ENCODE results near the gene CRBN. TPM values are rescaled to one million over a fixed set of nuclear protein-coding genes. Genes with fewer than 3 reads are reported as not detected.

CRBN gene
- total RNA-seq: 127 and 245 TPM in 2 replicates

DNA sequence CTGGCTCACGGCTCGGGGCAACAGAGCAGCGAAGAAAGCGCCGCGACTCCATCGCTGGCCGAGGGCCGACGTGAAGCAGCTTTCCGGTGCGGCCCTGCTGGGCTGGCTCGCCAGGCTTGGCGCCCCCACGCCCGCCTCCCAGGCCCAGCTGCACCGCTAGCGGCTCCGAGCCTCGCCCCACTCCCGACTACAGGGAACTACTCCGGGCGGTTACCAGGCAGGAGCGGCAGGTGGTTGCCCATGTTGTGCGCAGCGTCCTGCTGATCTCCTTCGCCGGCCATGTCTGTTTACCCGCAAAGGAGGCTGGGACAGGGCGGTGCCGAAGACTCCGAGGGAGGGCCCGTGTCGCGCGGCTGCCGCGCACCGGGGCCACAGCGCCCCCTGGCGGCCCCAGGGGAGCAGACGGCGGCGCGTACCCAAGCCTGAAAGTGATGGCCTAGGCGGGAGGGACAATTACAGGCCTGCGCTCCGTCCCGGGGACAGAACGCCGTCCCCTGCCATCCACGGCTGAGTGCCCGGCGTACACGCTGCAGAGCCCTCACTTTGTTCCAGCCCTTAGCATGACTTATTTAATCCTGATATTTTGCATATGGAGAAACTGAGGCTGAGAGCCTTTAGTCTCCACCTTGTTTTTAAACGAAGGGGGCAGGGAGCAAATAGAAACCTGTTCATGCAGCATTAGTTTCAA, at the start of gene CRBN:
Gene CRBN (minus strand): TSS at position 285 of the 688 bp plus-strand sequence. CDS start 4 bp downstream, at position 281.
- DNase-seq: peak; percentile 92

GRCh38 chr3:3227640-3228039, 48.1 kb upstream of the CRBN start:
- no peak for DNase-seq

GRCh38 chr3:3221528-3221927, 42.0 kb upstream of the CRBN start:
- DNase-seq: no peak

DNA sequence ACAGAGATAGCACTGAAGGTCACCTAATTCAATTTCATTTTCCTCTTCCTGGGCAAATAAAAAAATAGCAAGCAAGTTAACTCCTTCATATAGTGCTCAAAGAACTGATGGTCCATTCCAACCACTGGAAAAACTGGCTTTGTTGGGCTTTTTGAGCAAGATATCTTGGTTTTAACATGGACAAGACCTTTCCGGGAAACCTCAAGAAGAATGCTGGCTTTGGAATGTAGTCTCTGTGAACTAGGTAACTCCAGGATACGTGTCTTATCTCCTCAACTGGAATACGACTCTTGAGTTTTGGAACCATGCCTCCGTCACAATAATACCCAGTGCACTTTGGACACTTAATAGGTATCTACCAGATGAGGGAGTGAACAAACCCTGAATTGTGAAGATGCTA, 36.9 kb upstream of the CRBN start:
- no peak for DNase-seq

DNA sequence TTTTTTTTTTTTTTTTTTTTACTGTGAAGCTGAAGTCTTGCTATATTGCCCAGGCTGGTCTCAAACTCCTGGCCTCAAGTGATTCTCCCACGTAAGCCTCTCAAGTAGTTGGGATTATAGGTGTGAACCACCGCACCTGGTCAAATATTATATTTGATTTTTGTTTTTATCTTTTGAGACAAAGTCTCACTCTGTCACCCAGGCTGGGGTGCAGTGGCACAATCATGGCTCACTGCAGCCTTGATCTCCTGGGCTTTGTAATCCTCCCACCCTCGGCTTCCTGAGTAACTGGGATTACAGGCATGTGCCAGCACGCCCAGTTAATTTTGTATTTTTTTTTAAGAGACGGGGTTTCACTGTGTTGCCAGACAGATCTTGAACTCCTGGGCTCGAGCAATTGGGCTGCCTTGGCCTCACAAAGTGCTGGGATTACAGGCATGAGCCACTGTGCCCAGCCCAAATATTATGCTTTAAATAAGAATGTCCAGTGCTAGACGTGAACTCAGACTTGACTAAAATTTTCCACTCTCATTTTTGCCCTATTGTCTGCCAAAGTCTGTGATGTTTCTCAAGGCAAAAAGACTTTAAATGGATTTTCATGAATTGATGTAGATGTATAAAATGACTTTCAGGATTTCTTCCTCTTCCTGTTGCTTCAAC, 33.4 kb upstream of the CRBN start:
- DNase-seq: no peak

GRCh38 chr3:3209714-3210113, 30.2 kb upstream of the CRBN start:
- no peak for DNase-seq

- no peak for DNase-seq
Measured at GRCh38 chr3:3209057-3209456, 29.6 kb upstream of the CRBN start.

DNA sequence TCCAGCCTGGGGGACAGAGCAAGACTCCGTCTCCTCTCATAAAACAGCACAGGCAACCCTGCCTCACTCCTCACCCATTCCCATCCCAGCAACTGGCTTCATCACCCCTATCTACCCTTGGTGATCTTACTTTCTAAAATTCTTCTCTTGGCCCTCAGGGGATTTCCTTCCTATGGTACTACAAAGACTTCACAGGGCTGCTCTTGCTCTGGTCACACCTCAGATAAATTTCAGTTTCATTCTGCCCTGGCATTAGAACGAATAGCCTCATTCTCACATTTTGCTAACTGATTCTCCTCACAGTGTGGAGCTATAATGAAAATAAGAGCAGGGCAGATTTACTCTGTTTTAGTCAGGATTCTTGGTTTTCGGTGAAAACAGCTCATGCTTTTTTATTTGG, 22.1 kb upstream of the CRBN start:
- DNase-seq: no peak

GRCh38 chr3:3200632-3201212, 21.2 kb upstream of the CRBN start:
- DNase-seq: peak; percentile 75

GRCh38 chr3:3199306-3199705, 19.8 kb upstream of the CRBN start:
- no peak for DNase-seq

- DNase-seq: peak; percentile 30
Measured at GRCh38 chr3:3196148-3196861, 16.8 kb upstream of the CRBN start.

- DNase-seq: no peak
Measured at GRCh38 chr3:3194861-3195260, 15.4 kb upstream of the CRBN start.

DNA sequence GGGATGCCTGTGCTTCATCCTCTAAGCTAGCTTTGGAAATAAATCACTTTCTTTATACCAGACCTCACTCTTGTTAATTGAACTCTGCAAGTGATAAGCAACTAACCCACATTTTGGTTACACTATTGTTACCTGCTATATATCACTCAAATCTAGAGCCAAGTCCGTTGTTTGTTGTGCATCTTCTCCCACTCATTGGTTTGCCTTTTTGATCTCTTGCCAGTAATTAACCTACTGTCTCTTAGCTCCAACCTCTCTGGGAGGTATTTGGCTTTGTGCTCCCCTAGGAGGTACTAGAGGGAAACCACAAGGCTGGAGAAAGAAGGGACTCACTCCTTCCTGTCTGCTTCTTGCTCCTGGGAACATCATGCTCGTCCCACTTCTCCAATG, 12.8 kb upstream of the CRBN start:
- DNase-seq: no peak

DNA sequence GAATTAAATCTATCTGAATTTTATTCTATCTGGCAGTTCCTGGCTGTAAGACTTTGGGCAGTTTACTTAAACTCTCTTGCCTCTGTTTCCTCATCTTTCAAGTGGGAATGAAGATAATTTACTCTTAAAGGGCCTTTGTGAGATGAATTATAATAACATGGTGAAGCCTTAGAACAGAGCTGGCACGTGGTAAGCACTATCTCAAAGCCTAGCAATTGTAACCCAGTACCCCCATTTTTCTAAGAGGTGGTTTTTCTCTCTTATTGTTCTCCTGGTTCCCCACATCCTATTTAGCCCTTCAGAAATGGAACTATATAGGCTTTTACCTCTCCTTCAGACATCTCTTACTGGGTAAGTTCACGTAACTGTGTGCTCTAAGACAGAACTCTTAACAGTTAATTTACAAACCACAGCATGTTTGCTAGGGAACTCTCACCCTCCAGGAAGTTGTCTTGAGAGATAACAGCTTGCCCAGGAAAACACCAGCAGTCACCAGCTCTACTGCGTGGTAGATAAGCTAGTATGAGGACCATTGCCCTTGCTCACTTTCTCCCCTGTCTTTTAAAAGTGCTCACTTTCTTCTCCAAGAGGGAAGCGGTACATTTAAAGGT, 12.3 kb upstream of the CRBN start:
- DNase-seq: no peak

- no peak for DNase-seq
Measured at GRCh38 chr3:3189961-3190360, 10.5 kb upstream of the CRBN start.

- DNase-seq: no peak
Measured at GRCh38 chr3:3189102-3189727, 9.7 kb upstream of the CRBN start.

DNA sequence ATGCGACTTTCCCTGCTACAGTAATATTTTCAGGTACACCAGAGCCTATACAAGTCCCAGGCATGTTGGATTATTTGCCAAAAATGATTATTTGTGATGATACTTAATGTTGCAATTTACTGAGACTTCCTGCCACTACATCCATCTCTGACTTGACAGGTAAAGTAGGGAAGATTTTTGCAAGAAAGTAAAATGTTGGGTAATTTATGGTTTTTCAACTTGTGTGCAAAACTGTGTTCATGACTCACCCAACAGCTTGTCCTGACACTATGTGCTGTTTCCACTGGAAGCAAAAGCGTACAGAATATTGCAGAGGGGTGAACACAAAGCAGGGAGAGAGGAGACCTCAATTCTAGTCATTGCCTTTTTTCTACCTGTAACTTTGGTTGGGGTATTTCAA, 5.4 kb upstream of the CRBN start:
- no peak for DNase-seq

GRCh38 chr3:3180456-3180855, 965 bp upstream of the CRBN start:
- DNase-seq: no peak

- DNase-seq: no peak
Measured at GRCh38 chr3:3178498-3179328, 778 bp downstream of the CRBN start.

GRCh38 chr3:3177861-3178497, 1.5 kb downstream of the CRBN start:
- peak; percentile 54 for DNase-seq

DNA sequence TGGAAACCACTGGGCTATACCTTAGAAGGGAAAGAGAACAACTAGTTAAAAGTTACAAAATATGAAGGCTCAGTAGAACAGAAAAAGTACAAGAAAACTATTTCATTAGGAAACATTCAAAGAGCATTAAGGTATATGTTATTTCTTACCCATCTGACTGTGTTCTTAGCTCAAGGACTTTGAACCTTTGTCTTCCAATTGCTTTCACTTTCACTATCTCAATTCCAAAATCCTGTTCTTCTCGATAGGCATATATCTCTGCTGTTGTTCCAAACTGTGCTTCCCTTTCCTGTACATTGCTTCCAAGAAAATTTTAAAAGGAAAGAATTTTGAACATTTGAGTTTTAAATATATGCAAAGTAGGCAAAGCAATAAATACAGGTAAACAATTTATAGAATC, 6.9 kb downstream of the CRBN start:
- peak; percentile 41 for DNase-seq

All from dermis blood vessel endothelial cell (primary cell).